Liver (tissue), 3 donors: Measurements from ENCODE around the gene RPLP2.

Experiments used
- ATF3 ChIP-seq: IDR thresholded peaks from 2 replicates; pipeline ENCODE4 v1.6.1; 2016; ENCODE audit warnings: antibody characterized with exemption
- CTCF ChIP-seq: fragments of 150-350 bp; IDR thresholded peaks from 2 replicates; pipeline ENCODE4 v1.5.1; 2017; ENCODE audit warnings: improper control_type of control experiment, low read depth, low read length; ENCODE audit not compliant: missing input control
- FOXA1 ChIP-seq: IDR thresholded peaks from 2 replicates; pipeline ENCODE4 v1.6.1; 2016; ENCODE audit warnings: antibody characterized with exemption
- donor health status: healthy.
- donor health status: healthy.

GRCh38 chr11:815675-816432 lies 6.1 kb downstream of the RPLP2 start:
- TF ChIP-seq ATF3 (no peak), CTCF (no peak), FOXA1 (no peak)
